Measurements from ENCODE around the gene JAZF1.
"Not testable (repeated sequence)": the region's sequence is repeated elsewhere in the genome, so short reads cannot be mapped to it uniquely, and the experiment has no call there.

Gene JAZF1

DNA sequence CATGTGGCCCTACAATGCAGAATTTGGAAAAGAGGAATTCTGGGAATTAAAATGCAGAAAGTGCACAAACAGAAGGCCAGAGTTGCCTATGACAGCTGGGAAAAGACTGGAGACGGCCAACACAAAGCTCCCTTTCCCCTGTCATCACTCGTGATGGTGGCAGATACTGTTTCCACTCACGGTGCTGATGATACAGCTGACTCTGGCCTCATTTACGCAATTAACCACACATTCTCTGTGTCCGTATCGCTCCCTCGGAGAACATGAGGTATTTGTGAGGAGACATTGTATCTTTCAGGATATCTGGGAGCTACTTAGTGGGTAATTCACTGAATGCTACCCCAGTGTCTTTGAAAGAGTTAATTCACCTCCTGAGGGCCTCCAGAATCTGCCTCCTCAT is 267.8 kb downstream of the JAZF1 start:
- DNase-seq (ENCODE audit: low read depth in 2 of 2): no peak

DNA sequence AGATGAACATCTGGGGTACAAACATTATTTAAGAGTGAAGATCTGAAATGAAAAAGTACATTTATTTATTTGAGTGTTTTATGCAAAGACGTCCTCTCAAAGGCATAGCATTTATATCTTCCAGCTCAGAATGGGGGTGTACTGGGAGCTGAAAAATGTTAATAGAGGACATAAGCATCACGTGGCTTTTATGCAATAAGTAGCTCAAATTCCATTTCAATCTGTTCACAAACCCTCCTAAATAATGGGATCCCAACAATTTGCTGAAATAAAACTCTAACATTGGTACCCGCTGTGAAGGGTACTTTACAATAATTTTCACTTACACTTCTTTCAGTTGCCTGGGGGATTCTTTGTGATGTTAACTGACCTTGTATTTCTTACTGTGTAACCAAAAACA is 268.7 kb downstream of the JAZF1 start:
- no peak for DNase-seq (ENCODE audit: low read depth in 2 of 2)

- DNase-seq (ENCODE audit: low read depth in 2 of 2): no peak
These were observed 270.3 kb downstream of the JAZF1 start for GRCh38 chr7:27910326-27910725.

DNA sequence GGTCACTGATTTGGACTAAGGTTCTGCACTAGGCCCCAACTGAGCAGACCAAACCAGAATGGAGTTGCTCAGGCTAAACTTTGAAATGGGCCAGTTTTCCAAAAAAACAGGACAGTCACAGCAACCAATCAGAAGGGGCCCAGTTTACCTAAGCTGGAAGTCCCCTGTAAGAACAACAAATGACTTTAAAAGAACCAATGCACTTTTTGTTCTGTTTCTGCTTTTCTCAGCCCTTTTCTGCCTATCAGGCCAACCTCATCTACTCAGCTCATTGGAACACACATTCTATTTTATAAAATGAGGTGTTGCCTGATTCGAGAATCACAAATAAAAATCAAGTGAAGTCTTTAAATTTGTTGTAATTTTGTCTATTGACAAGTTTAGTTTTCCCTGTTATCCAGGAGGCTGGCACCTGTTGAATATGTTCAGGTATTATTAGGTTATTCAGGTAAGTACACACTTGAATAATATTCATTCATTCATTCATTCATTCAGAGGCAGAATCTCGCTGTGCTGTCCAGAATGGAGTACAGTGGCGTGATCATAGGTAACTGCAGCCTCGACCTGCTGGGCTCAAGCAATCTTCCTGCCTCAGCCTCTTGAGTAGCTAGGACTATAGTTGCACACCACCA is 271.9 kb downstream of the JAZF1 start:
- DNase-seq (ENCODE audit: low read depth in 2 of 2): no peak

DNA sequence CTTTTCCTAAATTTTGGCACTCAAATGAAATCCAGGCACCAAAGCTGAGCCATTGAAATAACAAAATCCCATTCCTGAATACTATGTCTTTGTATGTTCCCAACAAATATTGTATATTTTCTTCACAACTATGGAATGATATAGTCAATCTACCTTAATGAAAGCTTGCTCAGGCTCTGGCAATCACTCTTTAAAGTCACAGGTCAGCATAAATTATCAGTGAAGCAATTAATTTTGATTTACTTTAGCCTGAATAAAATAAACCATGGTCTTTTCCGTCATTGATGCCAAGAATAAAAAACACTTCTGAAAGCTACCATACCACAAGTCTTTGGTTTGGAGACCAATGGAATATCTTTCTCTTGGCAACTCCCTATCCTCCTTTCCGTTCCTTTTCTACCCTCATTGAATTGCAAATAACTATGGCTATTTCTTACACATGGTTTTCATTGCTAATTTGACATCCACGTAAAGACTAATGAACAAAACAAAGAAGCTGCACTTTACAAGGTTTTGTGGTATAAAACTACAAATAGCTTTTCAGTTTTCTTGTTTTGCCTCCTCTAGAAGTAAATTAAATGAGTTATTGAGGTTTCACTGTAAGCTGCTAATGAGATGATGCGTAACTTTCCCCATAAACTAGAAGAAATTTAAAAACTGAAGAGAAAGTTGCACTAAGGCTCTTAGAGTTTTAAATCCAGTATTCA is 274.1 kb downstream of the JAZF1 start:
- DNase-seq (ENCODE audit: low read depth in 2 of 2): no peak

DNA sequence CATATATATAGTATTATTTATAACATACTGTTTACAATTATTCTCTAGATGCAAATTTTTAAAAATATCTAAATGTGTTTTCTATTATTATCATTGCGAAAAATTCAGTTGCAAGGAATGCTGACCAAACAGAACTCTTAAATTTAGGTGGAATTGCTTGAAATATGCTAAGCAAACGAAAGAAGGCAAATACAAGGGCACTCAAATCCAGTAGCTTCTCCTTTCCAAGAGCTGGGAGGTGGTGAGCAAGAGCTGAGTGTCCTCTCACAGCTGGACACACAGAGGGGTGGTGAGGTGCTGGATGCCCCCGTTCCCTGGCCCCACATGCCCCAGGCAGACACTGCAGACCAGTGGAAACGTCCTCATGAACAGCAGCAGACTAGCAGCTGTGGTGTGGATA is 274.6 kb downstream of the JAZF1 start:
- no peak for DNase-seq (ENCODE audit: low read depth in 2 of 2)

GRCh38 chr7:27901028-27901760 is 279.4 kb downstream of the JAZF1 start:
- DNase-seq (ENCODE audit: low read depth in 2 of 2): peak in 1 of 2 donors; percentile 11

DNA sequence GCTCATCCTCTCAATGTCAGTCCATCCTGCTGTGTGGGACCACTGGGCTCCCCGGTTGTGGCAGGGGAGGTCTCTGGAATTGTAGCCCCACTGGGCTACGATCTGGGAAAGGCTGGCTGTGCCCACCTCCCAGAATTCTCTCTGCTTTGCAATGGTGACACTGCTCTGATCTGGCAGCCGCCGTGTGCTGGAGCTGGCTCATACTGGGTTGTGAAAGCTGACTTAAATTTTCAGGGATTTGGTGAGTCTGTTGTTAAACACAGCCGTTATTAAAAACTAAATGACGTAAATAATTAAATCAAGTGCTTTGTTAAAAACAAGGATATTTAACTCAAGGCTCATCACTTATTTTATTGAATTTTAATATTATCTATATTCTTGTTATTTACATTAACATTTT is 280.6 kb downstream of the JAZF1 start:
- DNase-seq (ENCODE audit: low read depth in 2 of 2): no peak

DNA sequence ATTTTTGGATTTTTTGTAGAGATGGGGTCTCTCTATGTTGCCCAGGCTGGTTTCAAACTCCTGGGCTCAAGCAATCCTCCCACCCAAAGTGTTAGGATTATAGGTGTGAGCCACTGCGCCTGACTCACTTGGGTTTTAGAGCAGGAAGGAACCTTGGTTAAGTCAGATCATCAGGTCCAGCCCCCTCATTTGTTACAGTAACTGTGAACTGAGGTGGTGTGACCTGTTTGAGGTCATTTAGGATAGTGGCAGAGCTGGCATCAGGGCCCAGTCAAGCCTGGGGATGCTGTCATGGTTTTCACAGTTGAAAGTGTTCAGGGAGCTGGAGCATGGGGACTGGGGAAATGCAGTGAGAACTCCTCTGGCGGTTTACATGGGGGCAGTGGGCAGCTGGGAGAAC is 281.0 kb downstream of the JAZF1 start:
- DNase-seq (ENCODE audit: low read depth in 2 of 2): no peak

DNA sequence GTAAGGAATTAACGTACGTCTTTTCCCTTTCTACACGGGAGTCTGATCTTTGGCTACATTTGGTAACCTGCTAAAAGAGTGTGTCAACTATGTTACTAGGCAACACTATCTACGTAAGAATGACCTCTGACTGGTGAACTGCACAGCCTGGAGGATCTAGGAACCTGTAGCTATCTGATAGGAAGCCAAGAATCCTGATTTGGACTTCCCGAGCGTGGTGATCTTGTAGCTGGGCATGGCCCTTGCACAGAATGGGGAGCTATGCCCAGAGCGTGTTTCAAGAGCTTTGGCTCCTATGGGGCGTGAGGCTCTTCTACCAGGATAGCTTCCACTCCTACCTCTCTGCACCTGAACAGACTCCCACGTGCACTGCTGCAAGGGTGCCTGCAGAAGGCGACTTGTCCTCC is 283.2 kb downstream of the JAZF1 start:
- DNase-seq (ENCODE audit: low read depth in 2 of 2): no peak

DNA sequence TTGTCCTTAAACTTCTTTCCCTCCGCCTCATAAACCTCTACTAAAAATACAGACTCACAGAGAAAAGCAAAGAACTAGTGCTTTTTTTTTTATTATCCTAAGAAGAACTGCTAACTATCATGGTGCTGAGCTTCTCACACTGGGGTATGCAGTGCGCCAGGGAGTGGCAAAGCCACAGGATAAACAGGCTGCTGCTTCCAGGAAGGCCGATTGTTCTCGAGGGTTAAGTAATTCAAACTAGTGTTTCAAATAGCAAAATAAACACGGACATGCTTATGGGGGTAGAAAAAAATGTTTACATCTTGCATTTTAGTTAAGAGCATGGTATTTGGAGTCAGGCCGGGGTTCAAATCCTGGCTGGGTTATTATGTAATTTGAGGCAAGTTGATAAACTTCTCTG is 283.6 kb downstream of the JAZF1 start:
- DNase-seq (ENCODE audit: low read depth in 2 of 2): no peak

DNA sequence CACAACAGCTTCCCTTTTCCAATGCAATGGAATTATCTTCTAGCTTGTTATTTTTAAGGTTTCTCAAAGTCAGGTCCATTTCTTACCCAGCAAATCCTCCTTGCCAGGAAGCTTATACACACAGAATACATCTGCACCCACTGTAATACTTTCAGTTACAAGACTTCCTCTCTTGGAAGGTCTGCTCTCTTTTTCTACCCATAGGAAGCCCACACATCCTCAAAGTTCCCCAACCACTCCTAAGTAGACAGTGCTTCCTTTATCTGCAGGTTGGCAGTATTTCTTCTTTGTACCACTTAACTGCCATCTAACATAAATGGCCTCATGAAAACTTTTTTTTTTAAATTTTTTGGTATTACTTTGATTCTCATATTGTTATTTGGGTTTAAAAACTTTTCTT is 285.0 kb downstream of the JAZF1 start:
- no peak for DNase-seq (ENCODE audit: low read depth in 2 of 2)

DNA sequence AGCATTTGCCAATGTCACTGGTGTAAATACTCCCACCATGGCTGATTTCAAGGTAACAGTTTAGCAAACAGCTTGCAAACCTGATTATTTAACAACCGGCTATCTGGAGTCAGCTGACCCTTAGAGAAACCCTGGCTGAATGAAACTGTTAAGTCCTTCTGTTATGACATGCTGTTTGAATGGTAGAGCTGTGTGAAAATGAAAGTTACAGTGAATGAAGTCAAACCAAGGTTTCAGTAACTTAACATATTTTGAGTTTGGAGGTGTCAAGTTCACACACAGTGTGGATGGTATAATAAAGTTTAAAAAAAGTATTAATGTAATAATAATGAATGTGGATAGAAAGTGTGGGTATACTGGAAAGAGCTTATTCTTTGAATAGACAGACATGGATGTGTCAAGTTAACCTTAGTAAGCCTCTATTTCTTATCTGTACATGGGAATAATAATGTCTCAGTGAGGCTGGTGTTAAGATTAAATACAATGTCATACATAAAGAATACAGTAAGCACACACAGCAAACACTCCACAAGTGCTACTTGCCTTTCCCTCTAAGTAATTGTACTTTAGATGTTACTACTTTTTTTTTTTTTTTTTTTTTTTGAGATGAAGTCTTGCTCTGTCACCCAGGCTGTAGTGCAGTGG is 290.3 kb downstream of the JAZF1 start:
- no peak for DNase-seq (ENCODE audit: low read depth in 2 of 2)

DNA sequence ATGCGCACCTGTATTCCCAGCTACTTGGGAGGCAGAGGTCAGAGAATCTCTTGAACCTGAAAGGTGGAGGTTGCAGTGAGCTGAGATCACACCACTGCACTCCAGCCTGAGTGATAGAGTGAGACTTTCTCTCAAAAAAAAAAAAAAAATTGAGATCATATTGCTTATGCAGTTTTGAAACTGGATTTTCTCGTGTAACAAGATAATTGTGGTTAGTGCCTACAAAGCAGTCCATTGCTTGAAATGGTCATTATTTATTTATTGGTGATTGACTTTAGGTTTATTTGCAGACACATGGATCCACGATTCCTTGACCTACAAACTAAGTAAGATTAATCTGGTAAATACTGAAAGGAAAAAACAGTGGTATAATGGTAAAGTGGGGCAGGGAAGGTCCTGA is 290.8 kb downstream of the JAZF1 start:
- no peak for DNase-seq (ENCODE audit: low read depth in 2 of 2)

- DNase-seq (ENCODE audit: low read depth in 2 of 2): no peak
These were observed 291.9 kb downstream of the JAZF1 start for GRCh38 chr7:27888736-27889135.

- not testable (repeated sequence) for DNase-seq (ENCODE audit: low read depth in 2 of 2)
These were observed 293.9 kb downstream of the JAZF1 start for GRCh38 chr7:27886710-27887109.

GRCh38 chr7:27885652-27886051 is 294.9 kb downstream of the JAZF1 start:
- DNase-seq (ENCODE audit: low read depth in 2 of 2): no peak

DNA sequence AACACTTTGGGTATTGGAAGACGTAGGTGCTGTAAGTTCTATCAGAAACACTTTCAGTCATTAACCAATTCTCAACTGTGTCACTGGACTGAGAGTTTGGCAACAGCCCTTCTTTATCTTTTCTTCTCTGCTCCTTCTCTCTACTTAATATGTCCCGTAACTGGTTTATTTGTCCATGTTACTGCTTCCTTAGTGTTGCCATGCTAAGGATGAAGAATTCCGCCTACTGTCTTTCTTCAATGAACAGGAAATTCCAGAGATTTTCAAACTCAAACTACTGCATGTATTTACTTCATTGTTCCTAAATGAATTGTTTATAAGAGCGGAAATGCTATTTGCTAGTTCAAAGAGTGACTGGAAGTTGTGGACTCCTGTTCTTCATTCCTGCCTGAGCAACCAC is 296.9 kb downstream of the JAZF1 start:
- no peak for DNase-seq (ENCODE audit: low read depth in 2 of 2)

DNA sequence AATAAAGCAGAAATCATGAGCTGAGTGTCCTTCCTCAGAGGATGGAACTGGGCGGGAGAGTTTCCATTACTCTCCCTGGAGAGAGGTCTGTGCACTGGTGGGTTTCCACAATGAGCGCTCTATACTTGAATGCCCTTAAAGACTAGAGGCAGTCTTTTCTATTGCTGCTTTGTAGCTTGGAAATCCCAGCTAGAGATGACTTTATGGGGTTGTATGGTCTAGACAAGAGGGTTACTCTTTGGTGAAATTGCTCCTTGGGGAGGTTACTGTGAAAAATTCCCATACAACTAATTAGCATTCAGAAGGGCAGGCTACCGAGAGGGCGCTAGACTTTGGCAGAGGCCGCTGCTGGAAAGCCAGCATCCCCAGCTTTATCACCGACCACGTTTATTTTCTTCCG is 303.8 kb downstream of the JAZF1 start:
- no peak for DNase-seq (ENCODE audit: low read depth in 2 of 2)

- DNase-seq (ENCODE audit: low read depth in 2 of 2): no peak
These were observed 304.8 kb downstream of the JAZF1 start for GRCh38 chr7:27875832-27876231.

- no peak for DNase-seq (ENCODE audit: low read depth in 2 of 2)
These were observed 305.5 kb downstream of the JAZF1 start for GRCh38 chr7:27875061-27875460.

Measured in stimulated activated CD4-positive, alpha-beta T cell treated with anti-CD3 and anti-CD28 coated beads, Interleukin-1b, Interleukin-23, amount 100 ng/mL, for 4 hours (primary cell).